OCI-LY3 (cell line): ENCODE results near the gene TMEM255A.

Experiments
- EZH2phosphoT487 ChIP-seq: fragments of 200-600 bp; shearing (Covaris generic); IDR thresholded peaks from 2 replicates; pipeline ENCODE4 v1.6.1; 2018; ENCODE audit warnings: antibody characterized with exemption, mixed run types, low read depth
- TF ChIP-seq, protein P1 (sequence below): fragments of 200-600, 300-600 bp; sonication (generic); IDR thresholded peaks from 2 replicates; pipeline ENCODE4 v1.5.1; 2014; ENCODE audit warnings: antibody characterized with exemption, low read length, low read depth

DNA sequence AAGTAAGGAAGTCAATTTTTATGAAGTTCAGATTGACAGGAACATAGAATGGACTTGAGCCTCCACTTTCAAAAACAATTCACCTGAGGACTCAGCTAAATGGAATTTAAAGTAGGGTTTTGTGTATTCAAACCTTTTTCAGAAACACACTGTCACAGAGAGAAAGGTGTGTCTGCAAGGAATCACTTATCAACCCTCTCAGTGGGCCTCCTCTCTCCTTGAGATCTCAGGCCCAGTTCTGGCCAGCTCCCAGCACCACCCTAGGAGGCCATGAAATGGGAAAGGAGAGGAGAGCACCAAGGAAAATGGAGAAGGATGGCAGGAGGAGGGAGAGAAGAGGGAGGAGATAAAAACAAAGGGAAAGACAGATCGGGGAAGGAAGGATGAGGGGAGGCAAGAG is 28.6 kb downstream of the TMEM255A start:
- TF ChIP-seq, protein P1, sequence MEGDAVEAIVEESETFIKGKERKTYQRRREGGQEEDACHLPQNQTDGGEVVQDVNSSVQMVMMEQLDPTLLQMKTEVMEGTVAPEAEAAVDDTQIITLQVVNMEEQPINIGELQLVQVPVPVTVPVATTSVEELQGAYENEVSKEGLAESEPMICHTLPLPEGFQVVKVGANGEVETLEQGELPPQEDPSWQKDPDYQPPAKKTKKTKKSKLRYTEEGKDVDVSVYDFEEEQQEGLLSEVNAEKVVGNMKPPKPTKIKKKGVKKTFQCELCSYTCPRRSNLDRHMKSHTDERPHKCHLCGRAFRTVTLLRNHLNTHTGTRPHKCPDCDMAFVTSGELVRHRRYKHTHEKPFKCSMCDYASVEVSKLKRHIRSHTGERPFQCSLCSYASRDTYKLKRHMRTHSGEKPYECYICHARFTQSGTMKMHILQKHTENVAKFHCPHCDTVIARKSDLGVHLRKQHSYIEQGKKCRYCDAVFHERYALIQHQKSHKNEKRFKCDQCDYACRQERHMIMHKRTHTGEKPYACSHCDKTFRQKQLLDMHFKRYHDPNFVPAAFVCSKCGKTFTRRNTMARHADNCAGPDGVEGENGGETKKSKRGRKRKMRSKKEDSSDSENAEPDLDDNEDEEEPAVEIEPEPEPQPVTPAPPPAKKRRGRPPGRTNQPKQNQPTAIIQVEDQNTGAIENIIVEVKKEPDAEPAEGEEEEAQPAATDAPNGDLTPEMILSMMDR: no peak
- TF ChIP-seq EZH2phosphoT487: no peak
